ENCODE data around the gene EN2. TPM values are rescaled to one million over a fixed set of nuclear protein-coding genes. Genes with fewer than 3 reads are reported as not detected.

EN2 gene
- total and polyA plus RNA-seq, 2 of the 4 experiments (the other 2 are of a cell fraction), result not detected

GRCh38 chr7:155438777-155439176 lies 19.2 kb upstream of the EN2 start:
- Histone ChIP-seq H3K9ac (ENCODE audit: low read depth, low read length) (no peak overlapping the region), H2BK15ac (ENCODE audit: low read depth, low read length) (no peak overlapping the region), H4K8ac (ENCODE audit: low read depth in 2 of 2, low read length in 2 of 2) (no peak overlapping the region), H4K91ac (ENCODE audit: insufficient read depth, low read depth, low read length) (no peak overlapping the region), H3K18ac (ENCODE audit: low read depth, low read length) (no peak overlapping the region), H3K36me3 (ENCODE audit: control insufficient read depth, insufficient read depth, low read length) (no peaks in the 10 kb centered on the region), H4K20me1 (ENCODE audit: insufficient read depth, low read length) (no peaks in the 10 kb centered on the region; the same call in 1 of the 2 replicates), H2AFZ (replicated peaks; ENCODE audit: low read length, poor library complexity) (no peak overlapping the region), H3K27ac (ENCODE audit: insufficient read depth, low read length) (no peak overlapping the region), H2AK9ac (replicated peaks; ENCODE audit: low read depth, low read length, poor library complexity) (no peak overlapping the region), H3K56ac (ENCODE audit: extremely low read depth, insufficient read depth, low read length) (no peak overlapping the region), H3K79me1 (ENCODE audit: low read depth in 1 of 2, low read length in 2 of 2) (no peaks in the 10 kb centered on the region), H2AK5ac (ENCODE audit: low read depth, low read length) (no peak overlapping the region), H3K14ac (replicated peaks; ENCODE audit: low read depth, low read length) (no peak overlapping the region), H2BK5ac (ENCODE audit: low read depth, low read length, poor library complexity, severe bottlenecking) (no peak overlapping the region), H2BK120ac (ENCODE audit: low read depth, low read length) (no peak overlapping the region), H3K23ac (ENCODE audit: low read depth, low read length) (no peak overlapping the region), H3K4me3 (ENCODE audit: insufficient read depth, low read depth, low read length) (no peak overlapping the region), H3K4ac (ENCODE audit: low read depth, low read length) (no peak overlapping the region), H3K9me1 (ENCODE audit: insufficient read depth, low read length) (no peaks in the 10 kb centered on the region), H3K9me3 (ENCODE audit: control insufficient read depth, insufficient read depth, low read length) (no peaks in the 10 kb centered on the region), H3K4me1 (ENCODE audit: control insufficient read depth, insufficient read depth, low read length) (no peaks in the 10 kb centered on the region), H4K5ac (ENCODE audit: low read depth, low read length) (no peak overlapping the region), H3K27me3 (ENCODE audit: control insufficient read depth, insufficient read depth, low read length) (peaks cover 17% of the 10 kb centered on the region), H2BK20ac (ENCODE audit: low read depth, low read length) (no peak overlapping the region), H3K4me2 (ENCODE audit: low read depth, low read length) (no peak overlapping the region)
- ChIA-PET CTCF (no interaction called here), POLR2A (ENCODE audit: unreplicated experiment) (no interaction called here)
- TF ChIP-seq CHD1 (IDR thresholded peaks at IDR 0.05; ENCODE audit: low read depth, low read length) (no peak), MXI1 (IDR thresholded peaks at IDR 0.05; ENCODE audit: borderline replicate concordance, low read depth, low read length) (no peak), FOS (IDR thresholded peaks at IDR 0.05; ENCODE audit: low read depth, low read length) (no peak)
- intact Hi-C loops (cut with micrococcal nuclease), result no loop called here
- no peak for DNase-seq
- 27% methylated on average over 4 of the region's 7 CpGs; no CpG with 5 or more reads in 1 of the 2 experiments for WGBS, 2 experiments (ENCODE audit: extremely low coverage in 2 of 2, insufficient read length in 1 of 2)
- dilution Hi-C loops (cut with HindIII; ENCODE audit: low sequenced_read_pairs, unreplicated experiment), result no loop called here
- BruUV-seq (replicated peaks), result no TSS peak
- no peak for ATAC-seq (ENCODE audit: low read depth)
- in situ Hi-C loops (cut with MboI; ENCODE audit: low sequenced_read_pairs), result no loop called here
